HuH-7 (cell line): ENCODE results near the gene TOE1.
"Not testable (repeated sequence)": the region's sequence is repeated elsewhere in the genome, so short reads cannot be mapped to it uniquely, and the experiment has no call there.

Experiments used
- DNase-seq: peaks from one replicate; pipeline ENCODE4 v3.0.0; 2011; ENCODE audit warnings: low spot score

TOE1 gene

GRCh38 chr1:45339789-45340558, at the start of gene TOE1, which contains the start of gene MUTYH:
Gene TOE1 (plus strand): TSS chr1:45340170. CDS start chr1:45340253, 83 bp downstream.
Gene MUTYH (minus strand): TSS chr1:45340440. CDS start chr1:45334505, 5,935 bp downstream.
- peak; percentile 94 for DNase-seq

- not testable (repeated sequence) for DNase-seq
These were observed 49.0 kb upstream of the TOE1 start for GRCh38 chr1:45291002-45291401.

GRCh38 chr1:45291716-45292115, 48.3 kb upstream of the TOE1 start:
- DNase-seq: no peak

GRCh38 chr1:45297666-45298356, 42.2 kb upstream of the TOE1 start:
- no peak for DNase-seq

- no peak for DNase-seq
These were observed 40.7 kb upstream of the TOE1 start for GRCh38 chr1:45299296-45299695.

GRCh38 chr1:45299981-45300668, 39.8 kb upstream of the TOE1 start:
- DNase-seq: peak; percentile 76

- DNase-seq: no peak
These were observed 39.3 kb upstream of the TOE1 start for GRCh38 chr1:45300669-45300997.

- no peak for DNase-seq
These were observed 37.3 kb upstream of the TOE1 start for GRCh38 chr1:45302505-45303150.

- DNase-seq: peak; percentile 92
These were observed 36.3 kb upstream of the TOE1 start for GRCh38 chr1:45303520-45304310.

GRCh38 chr1:45304311-45305081, 35.5 kb upstream of the TOE1 start:
- no peak for DNase-seq

- no peak for DNase-seq
These were observed 34.7 kb upstream of the TOE1 start for GRCh38 chr1:45305231-45305630.

GRCh38 chr1:45306319-45306718, 33.7 kb upstream of the TOE1 start:
- DNase-seq: no peak

- DNase-seq: no peak
These were observed 33.1 kb upstream of the TOE1 start for GRCh38 chr1:45306905-45307304.

- DNase-seq: no peak
These were observed 25.7 kb upstream of the TOE1 start for GRCh38 chr1:45314266-45314665.

- DNase-seq: no peak
These were observed 22.8 kb upstream of the TOE1 start for GRCh38 chr1:45317166-45317565.

GRCh38 chr1:45319761-45320160, 20.2 kb upstream of the TOE1 start:
- DNase-seq: no peak

- DNase-seq: no peak
These were observed 18.5 kb upstream of the TOE1 start for GRCh38 chr1:45321444-45321843.

- no peak for DNase-seq
These were observed 17.4 kb upstream of the TOE1 start for GRCh38 chr1:45322486-45323040.

GRCh38 chr1:45325851-45326506, 14.0 kb upstream of the TOE1 start:
- peak; percentile 52 for DNase-seq
